ENCODE measurements around the gene KRT71. TPM values are rescaled to one million over a fixed set of nuclear protein-coding genes. Genes with fewer than 3 reads are reported as not detected.

The KRT71 gene
- total and polyA plus RNA-seq, 2 donors from 2014 or later = not detected

DNA sequence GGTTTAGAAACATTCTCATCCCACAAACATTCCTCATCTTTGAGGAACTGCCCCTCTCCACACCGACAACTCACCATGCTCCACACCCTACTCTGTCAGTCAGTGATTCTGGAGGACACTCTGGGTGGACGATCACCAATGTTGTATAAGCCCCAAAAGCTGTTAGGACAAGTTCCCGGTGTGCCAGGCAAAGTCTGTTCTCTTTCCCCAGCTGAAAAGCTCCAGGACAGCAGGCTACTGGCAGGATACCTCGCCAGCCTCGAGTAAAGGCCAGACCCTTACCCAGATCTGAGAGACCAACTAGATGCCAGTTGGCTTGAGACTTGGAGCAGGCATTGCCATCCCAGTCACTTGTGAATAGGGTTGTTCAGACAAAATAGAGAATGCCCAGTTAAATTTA, 44.7 kb downstream of the KRT71 start:
- intact Hi-C loops (cut with DNase I) = loop anchor here (10.0 kb wide), 1 partner anchor 123 kb away; the partner anchor contains the start of gene KRT84
- no peaks in the 10 kb centered on the region for H3K27me3 ChIP-seq (ENCODE audit: control insufficient read depth, insufficient read depth, low read length)
- no peaks in the 10 kb centered on the region for H3K4me1 ChIP-seq (ENCODE audit: control insufficient read depth in 2 of 3, insufficient read depth in 2 of 3, low read depth in 1 of 3, low read length in 3 of 3)
- H3K9me3 ChIP-seq (ENCODE audit: control insufficient read depth in 2 of 3, insufficient read depth in 1 of 3, low read length in 3 of 3) = no peaks in the 10 kb centered on the region
- H3K36me3 ChIP-seq (ENCODE audit: control insufficient read depth in 2 of 3, insufficient read depth in 3 of 3, low read length in 3 of 3) = no peaks in the 10 kb centered on the region
- TF ChIP-seq, protein P1, sequence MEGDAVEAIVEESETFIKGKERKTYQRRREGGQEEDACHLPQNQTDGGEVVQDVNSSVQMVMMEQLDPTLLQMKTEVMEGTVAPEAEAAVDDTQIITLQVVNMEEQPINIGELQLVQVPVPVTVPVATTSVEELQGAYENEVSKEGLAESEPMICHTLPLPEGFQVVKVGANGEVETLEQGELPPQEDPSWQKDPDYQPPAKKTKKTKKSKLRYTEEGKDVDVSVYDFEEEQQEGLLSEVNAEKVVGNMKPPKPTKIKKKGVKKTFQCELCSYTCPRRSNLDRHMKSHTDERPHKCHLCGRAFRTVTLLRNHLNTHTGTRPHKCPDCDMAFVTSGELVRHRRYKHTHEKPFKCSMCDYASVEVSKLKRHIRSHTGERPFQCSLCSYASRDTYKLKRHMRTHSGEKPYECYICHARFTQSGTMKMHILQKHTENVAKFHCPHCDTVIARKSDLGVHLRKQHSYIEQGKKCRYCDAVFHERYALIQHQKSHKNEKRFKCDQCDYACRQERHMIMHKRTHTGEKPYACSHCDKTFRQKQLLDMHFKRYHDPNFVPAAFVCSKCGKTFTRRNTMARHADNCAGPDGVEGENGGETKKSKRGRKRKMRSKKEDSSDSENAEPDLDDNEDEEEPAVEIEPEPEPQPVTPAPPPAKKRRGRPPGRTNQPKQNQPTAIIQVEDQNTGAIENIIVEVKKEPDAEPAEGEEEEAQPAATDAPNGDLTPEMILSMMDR (IDR thresholded peaks at IDR 0.05; ENCODE audit: borderline replicate concordance, extremely low read depth, insufficient read depth) = no peak
- FAIRE-seq = no peak
- no peak for DNase-seq
- no peak overlapping the region for H3K27ac ChIP-seq (ENCODE audit: low read depth in 2 of 2, low read length in 2 of 2)
- H3K9ac ChIP-seq (ENCODE audit: low read length in 3 of 3) = no peak overlapping the region
- no peak overlapping the region for H3K4me3 ChIP-seq (ENCODE audit: low read length in 3 of 3)

DNA sequence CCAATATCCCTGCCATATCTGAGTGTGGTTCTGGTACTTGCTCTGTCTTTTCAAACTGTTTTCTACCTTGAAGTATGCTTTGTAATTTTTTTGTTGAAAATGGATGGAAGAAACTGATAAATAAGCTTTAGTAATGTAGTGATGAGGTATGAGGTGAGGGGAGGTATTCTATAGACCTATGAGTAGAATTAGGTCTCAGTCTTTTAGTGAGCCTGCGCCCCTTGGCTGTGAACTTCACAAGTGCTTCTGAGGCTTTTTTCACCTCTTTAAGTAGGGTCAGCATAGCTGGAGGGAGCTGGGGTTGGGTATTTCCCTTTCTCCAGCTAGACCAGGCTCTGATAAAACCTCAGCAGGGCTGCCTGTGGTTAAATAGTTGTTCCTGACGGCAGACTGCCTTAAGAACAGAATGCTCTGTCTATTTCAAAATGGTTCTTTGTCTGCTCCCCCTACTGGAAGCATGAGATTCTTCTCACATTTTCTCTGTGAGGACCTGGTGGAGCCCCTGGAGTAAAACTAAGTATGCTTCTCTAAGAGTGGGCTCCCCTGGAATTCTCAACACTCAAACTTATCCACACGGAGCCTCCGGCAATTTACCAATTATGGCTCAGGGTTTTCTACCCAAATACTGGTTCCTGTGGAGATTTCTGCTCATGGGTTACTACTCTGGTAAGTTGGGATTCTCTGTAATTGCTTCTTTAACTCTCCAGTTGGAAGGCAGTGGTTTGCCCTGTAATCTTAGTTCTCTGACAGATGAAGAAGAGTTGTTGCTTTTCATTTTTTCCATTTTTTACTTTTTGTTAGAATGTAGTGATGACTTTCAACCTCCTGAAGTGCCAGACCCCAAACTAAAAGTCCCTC, 45.9 kb downstream of the KRT71 start:
- DNase-seq (peak in 2 of 5 donors; percentile 32 to 62), FAIRE-seq (no peak)
- H3K9ac ChIP-seq (ENCODE audit: low read length in 3 of 3) = no peak overlapping the region
- intact Hi-C loops (cut with DNase I) = loop anchor here (10.0 kb wide), 1 partner anchor 122 kb away; the partner anchor contains the start of gene KRT84
- no peaks in the 10 kb centered on the region for H3K27me3 ChIP-seq (ENCODE audit: control insufficient read depth, insufficient read depth, low read length)
- H3K4me3 ChIP-seq (ENCODE audit: low read length in 3 of 3) = no peak overlapping the region
- no peaks in the 10 kb centered on the region for H3K36me3 ChIP-seq (ENCODE audit: control insufficient read depth in 2 of 3, insufficient read depth in 3 of 3, low read length in 3 of 3)
- H3K27ac ChIP-seq (ENCODE audit: low read depth in 2 of 2, low read length in 2 of 2) = no peak overlapping the region
- peaks cover 0 to 5% (median 0%) of the 10 kb centered on the region in 3 donors for H3K9me3 ChIP-seq (ENCODE audit: control insufficient read depth in 2 of 3, insufficient read depth in 1 of 3, low read length in 3 of 3)
- H3K4me1 ChIP-seq (ENCODE audit: control insufficient read depth in 2 of 3, insufficient read depth in 2 of 3, low read depth in 1 of 3, low read length in 3 of 3) = no peaks in the 10 kb centered on the region
- TF ChIP-seq, protein P1 (IDR thresholded peaks at IDR 0.05; ENCODE audit: borderline replicate concordance, extremely low read depth, insufficient read depth) = peak; percentile 32

DNA sequence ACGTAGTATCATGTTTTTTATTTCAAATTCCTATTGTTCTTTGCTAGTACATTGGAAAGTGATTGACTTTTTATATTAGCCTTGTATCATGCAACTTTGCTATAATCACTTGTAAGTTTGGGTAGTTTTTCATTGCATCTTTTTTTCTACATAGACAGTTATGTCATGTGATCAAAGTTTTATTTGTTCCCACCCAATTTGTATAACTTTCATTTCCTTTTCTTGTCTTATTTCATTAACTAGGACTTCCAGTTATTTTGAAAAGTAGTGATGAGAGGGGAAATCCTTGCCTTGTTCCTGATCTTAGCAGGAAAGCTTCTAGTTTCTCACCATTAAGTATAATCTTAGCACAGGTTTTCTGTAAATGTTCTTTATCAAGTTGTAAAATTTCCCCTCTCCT, 50.1 kb downstream of the KRT71 start:
- H3K9me3 ChIP-seq (ENCODE audit: control insufficient read depth in 2 of 3, insufficient read depth in 1 of 3, low read length in 3 of 3) = peaks cover 0 to 5% (median 0%) of the 10 kb centered on the region in 3 donors
- intact Hi-C loops (cut with DNase I) = loop anchor here (10.0 kb wide), 1 partner anchor 118 kb away; the partner anchor contains the start of gene KRT84
- FAIRE-seq = no peak
- H3K4me1 ChIP-seq (ENCODE audit: control insufficient read depth in 2 of 3, insufficient read depth in 2 of 3, low read depth in 1 of 3, low read length in 3 of 3) = no peaks in the 10 kb centered on the region
- no peaks in the 10 kb centered on the region for H3K27me3 ChIP-seq (ENCODE audit: control insufficient read depth, insufficient read depth, low read length)
- H3K27ac ChIP-seq (ENCODE audit: low read depth in 2 of 2, low read length in 2 of 2) = no peak overlapping the region
- TF ChIP-seq, protein P1 (IDR thresholded peaks at IDR 0.05; ENCODE audit: borderline replicate concordance, extremely low read depth, insufficient read depth) = no peak
- no peaks in the 10 kb centered on the region for H3K36me3 ChIP-seq (ENCODE audit: control insufficient read depth in 2 of 3, insufficient read depth in 3 of 3, low read length in 3 of 3)
- H3K4me3 ChIP-seq (ENCODE audit: low read length in 3 of 3) = no peak overlapping the region
- H3K9ac ChIP-seq (ENCODE audit: low read length in 3 of 3) = no peak overlapping the region
- DNase-seq = no peak
